ENCODE results near the gene KCNMA1. TPM values are rescaled to one million over a fixed set of nuclear protein-coding genes. Genes with fewer than 3 reads are reported as not detected.

KCNMA1 gene
- total and polyA plus RNA-seq, 9 of the 15 experiments (the other 6 are each of a cell fraction or from before 2014, with no cell fraction given): 0.01 to 0.95 (median 0.15) TPM; not detected in 4

- no peak overlapping the region for H2AFZ ChIP-seq (ENCODE audit: low read depth, low read length)
- H3K27me3 ChIP-seq (ENCODE audit: control insufficient read depth in 2 of 2, insufficient read depth in 2 of 2, low read length in 2 of 2): peaks cover 0 to 9% of the 10 kb centered on the region in 2 experiments; a peak in 2 of 5 replicates
- ChIA-PET POLR2A (interaction anchor here (0.6 kb wide), 1 partner anchor 47 kb away, joined by 3 read pairs; no protein-coding TSS in a partner anchor), CTCF (ENCODE audit: low intra/inter-chr PET ratio) (no interaction called here)
- no peaks in the 10 kb centered on the region for H3K79me2 ChIP-seq (ENCODE audit: control insufficient read depth, insufficient read depth, low read length)
- no peak overlapping the region for H3K9ac ChIP-seq (ENCODE audit: insufficient read depth in 1 of 2, low read depth in 2 of 2, low read length in 2 of 2)
- 0% methylated on average over 3 of the region's 3 CpGs for WGBS (ENCODE audit: insufficient coverage, low coverage, missing lambda C conversion rate)
- TF ChIP-seq KAT2B (IDR thresholded peaks at IDR 0.05; ENCODE audit: low read depth, low read length): no peak
- TF ChIP-seq VEZF1 (CRISPR knock-in tag; IDR thresholded peaks at IDR 0.05): no peak
- TF ChIP-seq RFX1 (IDR thresholded peaks at IDR 0.05): peak; percentile 40
- H3K4me3 ChIP-seq: no peak overlapping the region
- intact Hi-C loops (cut with micrococcal nuclease): no loop called here
- no peaks in the 10 kb centered on the region for H4K20me1 ChIP-seq (replicated peaks; ENCODE audit: control insufficient read depth, insufficient read depth, low read length)
- DNase-seq (ENCODE audit: extremely low read depth in 1 of 4, low spot score in 3 of 4): no peak
- no peaks in the 10 kb centered on the region for H3K4me1 ChIP-seq (replicated peaks in 1 of 2; ENCODE audit: control insufficient read depth in 2 of 2, insufficient read depth in 2 of 2, low read length in 2 of 2)
- no peak for ATAC-seq
- no peak overlapping the region for H3K4me2 ChIP-seq (ENCODE audit: insufficient read depth, low read length)
- BruUV-seq (replicated peaks): no TSS peak
- no peaks in the 10 kb centered on the region for H3K36me3 ChIP-seq (ENCODE audit: control insufficient read depth, insufficient read depth, low read length)
- no peaks in the 10 kb centered on the region for H3K9me1 ChIP-seq (ENCODE audit: control insufficient read depth, insufficient read depth, low read length)
- H3K27ac ChIP-seq (ENCODE audit: extremely low read depth, low read depth, low read length): no peak overlapping the region
- in situ Hi-C loops (cut with MboI): no loop called here
- H3K9me3 ChIP-seq (replicated peaks; ENCODE audit: control insufficient read depth, insufficient read depth, low read depth, low read length): no peaks in the 10 kb centered on the region
- FAIRE-seq: no peak
Measured at GRCh38 chr10:77079592-77080300, 557.9 kb downstream of the KCNMA1 start.
